GM23248 (cell line): ENCODE results near the gene ENTREP1.

Experiments used
- EZH2 ChIP-seq: fragments of 200-600 bp; sonication (generic); IDR thresholded peaks from 2 replicates; pipeline ENCODE4 v1.6.1; 2018; ENCODE audit warnings: antibody characterized with exemption, mild to moderate bottlenecking; ENCODE audit not compliant: insufficient read depth, poor library complexity, severe bottlenecking
- EZH2phosphoT487 ChIP-seq: fragments of 200-600 bp; sonication (generic); IDR thresholded peaks from 2 replicates; pipeline ENCODE4 v1.6.1; 2018; ENCODE audit warnings: antibody characterized with exemption, moderate library complexity, mild to moderate bottlenecking, low read depth; ENCODE audit not compliant: insufficient read depth

DNA sequence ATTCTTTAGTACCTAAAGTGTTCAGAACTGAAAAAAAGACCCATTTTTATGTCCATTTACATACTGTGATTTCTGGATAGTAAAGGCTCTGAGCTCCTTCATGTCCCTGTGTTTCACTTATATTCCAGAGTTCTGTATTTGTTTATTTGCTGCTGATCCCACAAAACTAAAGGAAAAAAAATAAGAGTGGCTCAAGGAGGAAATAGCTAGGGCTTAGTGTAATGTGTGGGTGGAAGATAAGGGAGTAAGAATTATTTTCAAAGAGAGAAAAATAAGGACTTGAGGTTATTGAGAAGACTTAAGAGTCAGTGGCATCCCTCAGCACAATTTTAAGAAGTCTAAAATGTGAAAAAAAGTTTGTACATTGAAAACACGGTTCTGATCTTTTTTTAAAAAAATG, 46.0 kb downstream of the ENTREP1 start:
- TF ChIP-seq EZH2phosphoT487 (no peak), EZH2 (no peak)
